GM18873 (cell line): Measurements from ENCODE around the gene FGD5.
"Not testable (repeated sequence)": the region's sequence is repeated elsewhere in the genome, so short reads cannot be mapped to it uniquely, and the experiment has no call there.

Experiments
- ATAC-seq: cut with Tn5 transposase; IDR thresholded peaks from one replicate; pipeline ENCODE4 v1.9.1; 2021; ENCODE audit warnings: mild to moderate bottlenecking, moderate library complexity, moderate number of reproducible peaks; ENCODE audit not compliant: unreplicated experiment, low FRiP score

The FGD5 gene

DNA sequence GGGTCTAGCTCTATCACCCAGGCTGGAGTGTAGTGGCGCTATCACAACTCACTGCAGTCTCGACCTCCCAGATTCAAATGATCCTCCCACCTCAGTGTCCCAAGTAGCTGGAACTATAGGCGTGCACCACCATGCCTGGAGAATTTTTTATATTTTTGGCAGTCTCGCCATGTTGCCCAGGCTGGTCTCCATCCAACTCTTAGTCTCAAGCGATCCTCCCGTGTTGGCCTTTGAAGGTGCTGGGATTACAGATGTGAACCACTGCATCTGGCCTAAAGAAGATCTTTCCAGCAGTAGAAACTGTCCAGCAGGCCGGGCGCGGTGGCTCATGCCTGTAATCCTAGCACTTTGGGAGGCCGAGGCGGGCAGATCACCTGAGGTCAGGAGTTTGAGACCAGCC lies 73.5 kb downstream of the FGD5 start:
- no peak for ATAC-seq

- ATAC-seq: no peak
These were observed 75.3 kb downstream of the FGD5 start for GRCh38 chr3:14894085-14894484.

- ATAC-seq: no peak
These were observed 78.5 kb downstream of the FGD5 start for GRCh38 chr3:14897266-14897665.

- ATAC-seq: no peak
These were observed 80.2 kb downstream of the FGD5 start for GRCh38 chr3:14898929-14899328.

GRCh38 chr3:14899993-14900618 lies 81.3 kb downstream of the FGD5 start:
- ATAC-seq: no peak

- ATAC-seq: no peak
These were observed 82.4 kb downstream of the FGD5 start for GRCh38 chr3:14900881-14901873.

GRCh38 chr3:14902719-14903118 lies 84.0 kb downstream of the FGD5 start:
- ATAC-seq: no peak

GRCh38 chr3:14903501-14903900 lies 84.7 kb downstream of the FGD5 start:
- ATAC-seq: not testable (repeated sequence)

GRCh38 chr3:14905055-14905657 lies 86.4 kb downstream of the FGD5 start:
- ATAC-seq: no peak

GRCh38 chr3:14906355-14906971 lies 87.7 kb downstream of the FGD5 start:
- ATAC-seq: no peak

- no peak for ATAC-seq
These were observed 88.5 kb downstream of the FGD5 start for GRCh38 chr3:14907043-14907966.

- ATAC-seq: no peak
These were observed 90.5 kb downstream of the FGD5 start for GRCh38 chr3:14909250-14909649.

GRCh38 chr3:14911651-14912050 lies 92.9 kb downstream of the FGD5 start:
- no peak for ATAC-seq

DNA sequence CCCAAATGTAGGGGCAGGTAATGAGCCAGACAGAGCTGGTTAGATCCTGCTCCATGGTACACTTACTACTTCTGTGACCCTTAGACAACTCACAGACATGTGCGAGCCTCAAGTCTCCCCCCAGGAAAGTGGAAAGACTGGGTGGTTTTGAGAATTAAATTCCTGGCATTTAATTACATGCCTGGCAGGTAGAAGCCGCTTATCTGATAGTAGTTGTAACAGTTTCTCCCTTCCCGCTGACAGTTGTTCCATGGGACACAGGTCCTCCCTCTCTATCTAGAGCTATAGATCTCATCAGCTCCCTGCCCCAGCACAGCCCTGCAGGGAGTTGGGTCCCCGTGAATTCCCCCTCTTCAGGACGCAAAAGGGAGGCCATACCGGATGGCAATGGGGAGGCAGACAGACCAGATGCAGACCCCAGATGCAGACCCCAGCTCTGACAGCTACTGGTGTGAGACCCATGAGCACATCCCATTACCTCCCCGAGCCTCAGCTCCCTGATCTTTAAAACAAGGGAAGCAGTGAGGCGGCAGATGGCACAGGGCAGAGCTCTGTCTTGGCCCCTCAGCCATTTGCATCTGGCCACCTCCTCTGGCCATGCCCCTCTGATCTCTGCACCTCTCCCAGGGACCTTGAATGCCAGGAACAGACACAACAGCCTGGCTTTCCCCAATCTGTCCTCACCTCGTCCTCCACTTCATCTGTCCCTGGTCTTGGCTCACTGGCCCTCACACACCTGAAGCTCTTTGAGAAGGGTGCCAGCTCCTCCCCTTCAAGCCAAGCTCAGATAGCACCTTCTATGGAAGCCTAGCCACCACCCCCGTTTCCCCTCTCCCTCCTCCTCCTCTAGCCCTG lies 94.5 kb downstream of the FGD5 start:
- no peak for ATAC-seq

DNA sequence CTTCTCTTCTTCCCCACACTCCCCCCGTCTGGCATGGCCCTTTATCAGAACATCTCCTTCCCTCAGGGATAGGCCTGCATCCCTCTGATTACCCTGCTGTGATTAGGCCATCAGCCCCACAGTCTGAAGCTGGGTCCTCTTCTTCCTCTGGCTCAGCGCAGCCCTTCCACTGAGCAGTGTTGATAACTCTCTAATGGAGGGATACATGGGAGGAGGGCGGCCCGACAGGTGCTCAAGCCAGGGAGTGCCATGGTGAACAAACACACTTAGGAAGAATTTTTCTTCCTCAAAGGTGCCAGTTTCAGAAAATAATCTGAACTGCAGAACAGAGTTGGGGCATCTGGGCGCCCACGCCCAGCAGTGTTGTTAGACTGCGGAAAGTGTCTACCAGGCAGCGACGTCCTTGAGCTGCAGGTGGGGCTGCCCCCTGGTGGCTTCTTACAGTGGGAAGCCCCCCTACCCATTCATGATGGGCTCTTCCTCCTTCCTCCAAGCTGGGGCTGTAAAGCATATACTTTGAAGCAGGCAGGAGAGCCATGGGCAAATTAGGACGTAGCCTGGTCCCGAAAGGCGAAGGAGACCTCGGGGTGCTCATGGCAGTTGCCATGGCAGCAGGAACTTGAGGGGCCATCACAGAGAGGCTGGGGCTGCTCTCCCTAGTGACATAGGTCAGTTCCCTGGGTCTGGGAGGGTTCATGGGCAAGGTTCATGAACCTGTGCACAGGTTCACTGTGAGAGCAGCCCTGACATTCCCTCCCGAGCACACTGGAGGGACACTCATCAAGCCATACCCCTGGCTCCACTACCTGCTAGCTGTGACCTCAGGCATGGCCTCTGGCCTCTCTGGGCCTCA lies 95.4 kb downstream of the FGD5 start:
- no peak for ATAC-seq

GRCh38 chr3:14914779-14915117 lies 96.0 kb downstream of the FGD5 start:
- no peak for ATAC-seq

GRCh38 chr3:14915636-14916222 lies 97.0 kb downstream of the FGD5 start:
- ATAC-seq: no peak

DNA sequence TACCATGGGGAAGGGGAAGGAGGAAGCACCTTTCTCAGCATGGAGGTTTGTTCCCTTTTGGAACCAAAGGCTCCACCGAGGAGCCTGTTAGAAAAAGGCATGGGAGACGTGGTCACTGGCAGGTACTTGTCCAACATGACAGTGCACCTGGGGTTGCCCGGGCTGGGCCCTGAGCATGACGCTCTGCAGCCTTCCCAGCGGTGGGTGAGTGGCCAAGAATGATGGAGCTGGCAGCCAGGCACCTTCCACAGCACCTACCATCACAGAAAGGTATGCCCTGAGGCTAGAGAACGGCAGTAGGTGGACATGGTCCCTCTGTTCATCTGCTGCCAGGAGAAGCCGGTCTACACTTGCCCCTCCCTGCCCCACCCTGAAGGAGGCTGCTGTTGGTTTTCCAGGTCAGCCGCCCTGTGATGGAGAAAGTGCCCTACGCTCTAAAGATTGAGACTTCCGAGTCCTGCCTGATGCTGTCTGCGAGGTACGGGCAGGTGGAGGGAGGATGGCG lies 99.6 kb downstream of the FGD5 start:
- no peak for ATAC-seq
